ENCODE results near the gene CAMTA1.
"Not testable (repeated sequence)": the region's sequence is repeated elsewhere in the genome, so short reads cannot be mapped to it uniquely, and the experiment has no call there.

Gene CAMTA1

GRCh38 chr1:7693037-7693436 is 907.8 kb downstream of the CAMTA1 start:
- in situ Hi-C loops (cut with HindIII; ENCODE audit: low pct_ligation_motif_present, low pct_unique_long_range_greater_than_20kb, low sequenced_read_pairs), result not testable (repeated sequence)

GRCh38 chr1:7693662-7694061 is 908.4 kb downstream of the CAMTA1 start:
- in situ Hi-C loops (cut with HindIII; ENCODE audit: low pct_ligation_motif_present, low pct_unique_long_range_greater_than_20kb, low sequenced_read_pairs), result no loop called here

More at GRCh38 chr1:7693037-7693436, 907.8 kb downstream of the CAMTA1 start:
- DNase-seq, result not testable (repeated sequence)

GRCh38 chr1:7694600-7695496 is 909.6 kb downstream of the CAMTA1 start:
- in situ Hi-C loops (cut with HindIII; ENCODE audit: low pct_ligation_motif_present, low pct_unique_long_range_greater_than_20kb, low sequenced_read_pairs), result no loop called here
- no peak for DNase-seq

More at GRCh38 chr1:7693662-7694061, 908.4 kb downstream of the CAMTA1 start:
- no peak for DNase-seq

- in situ Hi-C loops (cut with HindIII; ENCODE audit: low pct_ligation_motif_present, low pct_unique_long_range_greater_than_20kb, low sequenced_read_pairs), result no loop called here
- no peak for DNase-seq
Observed at GRCh38 chr1:7695497-7696117, 910.4 kb downstream of the CAMTA1 start.

- DNase-seq, result no peak
- in situ Hi-C loops (cut with HindIII; ENCODE audit: low pct_ligation_motif_present, low pct_unique_long_range_greater_than_20kb, low sequenced_read_pairs), result no loop called here
Observed at GRCh38 chr1:7698641-7699040, 913.4 kb downstream of the CAMTA1 start.

GRCh38 chr1:7702365-7702764 is 917.1 kb downstream of the CAMTA1 start:
- in situ Hi-C loops (cut with HindIII; ENCODE audit: low pct_ligation_motif_present, low pct_unique_long_range_greater_than_20kb, low sequenced_read_pairs), result no loop called here
- DNase-seq, result no peak

GRCh38 chr1:7703321-7704213 is 918.3 kb downstream of the CAMTA1 start:
- in situ Hi-C loops (cut with HindIII; ENCODE audit: low pct_ligation_motif_present, low pct_unique_long_range_greater_than_20kb, low sequenced_read_pairs), result no loop called here
- peak; percentile 30 for DNase-seq

- peak; percentile 89 for DNase-seq
- in situ Hi-C loops (cut with HindIII; ENCODE audit: low pct_ligation_motif_present, low pct_unique_long_range_greater_than_20kb, low sequenced_read_pairs), result no loop called here
Observed at GRCh38 chr1:7704214-7705047, 919.2 kb downstream of the CAMTA1 start.

- DNase-seq, result no peak
- in situ Hi-C loops (cut with HindIII; ENCODE audit: low pct_ligation_motif_present, low pct_unique_long_range_greater_than_20kb, low sequenced_read_pairs), result no loop called here
Observed at GRCh38 chr1:7705048-7705907, 920.0 kb downstream of the CAMTA1 start.

- in situ Hi-C loops (cut with HindIII; ENCODE audit: low pct_ligation_motif_present, low pct_unique_long_range_greater_than_20kb, low sequenced_read_pairs), result no loop called here
Observed at GRCh38 chr1:7705908-7706216, 920.6 kb downstream of the CAMTA1 start.

GRCh38 chr1:7707527-7707926 is 922.3 kb downstream of the CAMTA1 start:
- no peak for DNase-seq
- in situ Hi-C loops (cut with HindIII; ENCODE audit: low pct_ligation_motif_present, low pct_unique_long_range_greater_than_20kb, low sequenced_read_pairs), result no loop called here

More at GRCh38 chr1:7705908-7706216, 920.6 kb downstream of the CAMTA1 start:
- no peak for DNase-seq

- in situ Hi-C loops (cut with HindIII; ENCODE audit: low pct_ligation_motif_present, low pct_unique_long_range_greater_than_20kb, low sequenced_read_pairs); DNase-seq: not testable (repeated sequence)
Observed at GRCh38 chr1:7708065-7708464, 922.8 kb downstream of the CAMTA1 start.

- DNase-seq, result no peak
- in situ Hi-C loops (cut with HindIII; ENCODE audit: low pct_ligation_motif_present, low pct_unique_long_range_greater_than_20kb, low sequenced_read_pairs), result no loop called here
Observed at GRCh38 chr1:7710859-7711258, 925.6 kb downstream of the CAMTA1 start.

GRCh38 chr1:7712731-7713323 is 927.6 kb downstream of the CAMTA1 start:
- in situ Hi-C loops (cut with HindIII; ENCODE audit: low pct_ligation_motif_present, low pct_unique_long_range_greater_than_20kb, low sequenced_read_pairs), result no loop called here
- no peak for DNase-seq

GRCh38 chr1:7716506-7716905 is 931.3 kb downstream of the CAMTA1 start:
- no peak for DNase-seq
- in situ Hi-C loops (cut with HindIII; ENCODE audit: low pct_ligation_motif_present, low pct_unique_long_range_greater_than_20kb, low sequenced_read_pairs), result no loop called here

GRCh38 chr1:7717748-7718368 is 932.6 kb downstream of the CAMTA1 start:
- DNase-seq, result no peak
- in situ Hi-C loops (cut with HindIII; ENCODE audit: low pct_ligation_motif_present, low pct_unique_long_range_greater_than_20kb, low sequenced_read_pairs), result no loop called here
